HEK293T (cell line): ENCODE measurements around the gene CYYR1.

Source experiments
- CTCF ChIA-PET: fragments of 350-600 bp; formaldehyde crosslinking; extraction: SDS; loops from one replicate; lab custom pipeline; 2021; ENCODE audit warnings: antibody characterized with exemption, inconsistent platforms; lab: Yijun Ruan, JAX
- POLR2A ChIA-PET: fragments of 350-600 bp; formaldehyde crosslinking; extraction: SDS; loops from one replicate; lab custom pipeline; 2020; ENCODE audit warnings: antibody characterized with exemption, inconsistent platforms; lab: Yijun Ruan, JAX
- DNase-seq: peaks from one replicate; pipeline ENCODE4 v3.0.0; 2012; ENCODE audit warnings: mixed read lengths; ENCODE audit errors: extremely low spot score
- ARNT ChIP-seq: fragments of 450-650 bp; IDR thresholded peaks from 2 replicates; pipeline ENCODE4 v1.6.1; 2017; ENCODE audit warnings: mild to moderate bottlenecking
- BHLHE40 ChIP-seq: fragments of 450-650 bp; IDR thresholded peaks from 2 replicates; pipeline ENCODE4 v1.6.1; 2016; ENCODE audit warnings: mild to moderate bottlenecking, moderate library complexity, borderline replicate concordance
- CTBP1 ChIP-seq: fragments of 450-650 bp; IDR thresholded peaks from 2 replicates; pipeline ENCODE4 v1.6.1; 2016; ENCODE audit warnings: borderline replicate concordance
- ELF4 ChIP-seq: fragments of 450-650 bp; IDR thresholded peaks from 2 replicates; pipeline ENCODE4 v1.6.1; 2017; ENCODE audit warnings: antibody characterized with exemption
- FOXA1 ChIP-seq: fragments of 450-650 bp; IDR thresholded peaks from 2 replicates; pipeline ENCODE4 v1.6.1; 2016; ENCODE audit warnings: mild to moderate bottlenecking
- FOXK2 ChIP-seq: fragments of 450-650 bp; IDR thresholded peaks from 2 replicates; pipeline ENCODE4 v1.6.1; 2016; ENCODE audit warnings: mild to moderate bottlenecking
- FOXM1 ChIP-seq: fragments of 450-650 bp; IDR thresholded peaks from 2 replicates; pipeline ENCODE4 v1.6.1; 2017; ENCODE audit warnings: mild to moderate bottlenecking, borderline replicate concordance
- HDGF ChIP-seq: fragments of 450-650 bp; IDR thresholded peaks from 2 replicates; pipeline ENCODE4 v1.6.1; 2017; ENCODE audit warnings: antibody characterized with exemption, borderline replicate concordance
- L3MBTL2 ChIP-seq: fragments of 450-650 bp; conservative IDR thresholded peaks from 2 replicates; pipeline ENCODE4 v1.6.1; 2016; ENCODE audit warnings: mild to moderate bottlenecking
- LEF1 ChIP-seq: fragments of 450-650 bp; IDR thresholded peaks from 2 replicates; pipeline ENCODE4 v1.6.1; 2017; ENCODE audit warnings: mild to moderate bottlenecking, borderline replicate concordance
- NFRKB ChIP-seq: fragments of 450-650 bp; IDR thresholded peaks from 2 replicates; pipeline ENCODE4 v1.6.1; 2016; ENCODE audit warnings: mild to moderate bottlenecking, moderate library complexity
- PKNOX1 ChIP-seq: fragments of 450-650 bp; IDR thresholded peaks from 2 replicates; pipeline ENCODE4 v1.6.1; 2016
- SP1 ChIP-seq: fragments of 450-650 bp; IDR thresholded peaks from 2 replicates; pipeline ENCODE4 v1.6.1; 2017
- SUZ12 ChIP-seq: fragments of 450-650 bp; IDR thresholded peaks from 2 replicates; pipeline ENCODE4 v1.6.1; 2016; ENCODE audit warnings: mild to moderate bottlenecking
- TARDBP ChIP-seq: fragments of 450-650 bp; IDR thresholded peaks from 2 replicates; pipeline ENCODE4 v1.6.1; 2016
- ZNF384 ChIP-seq: fragments of 450-650 bp; IDR thresholded peaks from 2 replicates; pipeline ENCODE4 v1.6.1; 2016

CYYR1 gene

GRCh38 chr21:26581818-26582217 is 8.7 kb upstream of the CYYR1 start:
- no peak for TF ChIP-seq ZNF384
- no peak for TF ChIP-seq FOXK2
- TF ChIP-seq ELF4, result no peak
- no peak for TF ChIP-seq TARDBP
- TF ChIP-seq CTBP1, result no peak
- no peak for TF ChIP-seq SP1
- no peak for TF ChIP-seq BHLHE40
- no peak for TF ChIP-seq NFRKB
- no peak for TF ChIP-seq SUZ12
- no peak for TF ChIP-seq ARNT
- no peak for DNase-seq
- CTCF ChIA-PET, result no interaction called here
- POLR2A ChIA-PET, result no interaction called here

- CTCF ChIA-PET, result no interaction called here
- POLR2A ChIA-PET, result no interaction called here
- TF ChIP-seq FOXM1, result no peak
- no peak for TF ChIP-seq CTBP1
- TF ChIP-seq ZNF384, result no peak
- TF ChIP-seq PKNOX1, result no peak
- no peak for DNase-seq
These were observed 897 bp downstream of the CYYR1 start for GRCh38 chr21:26572076-26572701.

- CTCF ChIA-PET, result no interaction called here
- TF ChIP-seq ARNT (no peak), HDGF (no peak), FOXK2 (no peak), PKNOX1 (no peak), ELF4 (no peak), FOXA1 (no peak), SUZ12 (no peak), CTBP1 (no peak), L3MBTL2 (no peak)
- no peak for DNase-seq
- POLR2A ChIA-PET, result no interaction called here
These were observed 2.9 kb downstream of the CYYR1 start for GRCh38 chr21:26570203-26570602.

GRCh38 chr21:26565546-26565945 is 7.5 kb downstream of the CYYR1 start:
- POLR2A ChIA-PET, result no interaction called here
- TF ChIP-seq FOXM1, result no peak
- TF ChIP-seq FOXA1, result no peak
- TF ChIP-seq ARNT, result no peak
- no peak for TF ChIP-seq SP1
- TF ChIP-seq SUZ12, result no peak
- no peak for TF ChIP-seq ZNF384
- no peak for TF ChIP-seq ELF4
- no peak for TF ChIP-seq TARDBP
- TF ChIP-seq NFRKB, result no peak
- no peak for TF ChIP-seq BHLHE40
- TF ChIP-seq PKNOX1, result no peak
- no peak for TF ChIP-seq FOXK2
- CTCF ChIA-PET, result no interaction called here
- DNase-seq, result no peak

- DNase-seq, result no peak
- TF ChIP-seq SUZ12 (no peak), TARDBP (no peak), FOXM1 (no peak)
- ChIA-PET POLR2A (no interaction called here), CTCF (interaction anchor here (0.7 kb wide), 1 partner anchor 629 kb away, joined by 3 read pairs; no protein-coding TSS in a partner anchor)
These were observed 8.0 kb downstream of the CYYR1 start for GRCh38 chr21:26565111-26565510.

GRCh38 chr21:26563856-26564503 is 9.1 kb downstream of the CYYR1 start:
- DNase-seq, result no peak
- POLR2A ChIA-PET, result no interaction called here

More at GRCh38 chr21:26563856-26564503, 9.1 kb downstream of the CYYR1 start:
- CTCF ChIA-PET, result no interaction called here
- no peak for TF ChIP-seq PKNOX1
- TF ChIP-seq ZNF384, result no peak
- no peak for TF ChIP-seq ELF4
- TF ChIP-seq L3MBTL2, result no peak
- TF ChIP-seq FOXA1, result no peak
- no peak for TF ChIP-seq ARNT
- no peak for TF ChIP-seq SP1
- TF ChIP-seq NFRKB, result no peak
- TF ChIP-seq FOXK2, result no peak
- TF ChIP-seq SUZ12, result no peak
- no peak for TF ChIP-seq FOXM1
- no peak for TF ChIP-seq LEF1
